WTC11 (cell line): ENCODE results near the gene CD68. TPM values are rescaled to one million over a fixed set of nuclear protein-coding genes. Genes with fewer than 3 reads are reported as not detected.

Experiments used
- FOXJ3 ChIP-seq: sonication (generic); formaldehyde crosslinking; IDR thresholded peaks from 2 replicates; pipeline ENCODE4 v1.9.0; 2021; ENCODE audit warnings: missing genetic modification reagents, mild to moderate bottlenecking, borderline replicate concordance
- FOXK1 ChIP-seq: sonication (generic); formaldehyde crosslinking; IDR thresholded peaks from 2 replicates; pipeline ENCODE4 v1.8.0; 2022; ENCODE audit warnings: mild to moderate bottlenecking, moderate library complexity, missing genetic modification reagents
- GABPB1 ChIP-seq: sonication (generic); formaldehyde crosslinking; IDR thresholded peaks from 2 replicates; pipeline ENCODE4 v1.8.1; 2023; ENCODE audit warnings: mild to moderate bottlenecking, missing genetic modification reagents
- GRHL2 ChIP-seq: fragments of 250-450 bp; sonication (Bioruptor Pico); IDR thresholded peaks from 2 replicates; pipeline ENCODE4 v1.8.0; 2022; ENCODE audit warnings: mild to moderate bottlenecking, moderate library complexity; ENCODE audit not compliant: insufficient replicate concordance, severe bottlenecking
- NFE2L1 ChIP-seq: sonication (generic); formaldehyde crosslinking; IDR thresholded peaks from 2 replicates; pipeline ENCODE4 v1.8.1; 2023; ENCODE audit warnings: missing genetic modification reagents
- NFYB ChIP-seq: sonication (generic); formaldehyde crosslinking; conservative IDR thresholded peaks from 2 replicates; pipeline ENCODE4 v1.8.0; 2022; ENCODE audit warnings: low read depth, missing genetic modification reagents
- NR3C1 ChIP-seq: sonication (generic); formaldehyde crosslinking; conservative IDR thresholded peaks from 2 replicates; pipeline ENCODE4 v1.8.1; 2023; ENCODE audit warnings: low read depth, mild to moderate bottlenecking, missing genetic modification reagents
- RELA ChIP-seq: sonication (generic); formaldehyde crosslinking; IDR thresholded peaks from 2 replicates; pipeline ENCODE4 v1.8.1; 2022; ENCODE audit warnings: missing genetic modification reagents, mild to moderate bottlenecking, borderline replicate concordance
- SP1 ChIP-seq: sonication (generic); formaldehyde crosslinking; conservative IDR thresholded peaks from 2 replicates; pipeline ENCODE4 v1.8.1; 2022; ENCODE audit warnings: missing genetic modification reagents
- TP53 ChIP-seq: sonication (generic); formaldehyde crosslinking; IDR thresholded peaks from 2 replicates; pipeline ENCODE4 v1.8.1; 2023; ENCODE audit warnings: mild to moderate bottlenecking, missing genetic modification reagents
- ZBTB21 ChIP-seq: sonication (generic); formaldehyde crosslinking; IDR thresholded peaks from 2 replicates; pipeline ENCODE4 v1.8.1; 2023; ENCODE audit warnings: mild to moderate bottlenecking, missing genetic modification reagents, borderline replicate concordance
- ZNF396 ChIP-seq: fragments of 250-450 bp; sonication (Bioruptor Pico); IDR thresholded peaks from 2 replicates; pipeline ENCODE4 v1.8.0; 2021; ENCODE audit warnings: mild to moderate bottlenecking, moderate library complexity, borderline replicate concordance
- total RNA-seq: library from RNA; stranded (reverse); gene quantifications from 3 replicates; pipeline ENCODE4 v1.2.3, GENCODE V29; 2021
- TF ChIP-seq, protein P1 (sequence below): fragments of 250-450 bp; sonication (Bioruptor Pico); IDR thresholded peaks from 2 replicates; pipeline ENCODE4 v1.9.0; 2021; ENCODE audit warnings: mild to moderate bottlenecking, borderline replicate concordance
- TF ChIP-seq, protein P2 (sequence below): sonication (generic); formaldehyde crosslinking; IDR thresholded peaks from 2 replicates; pipeline ENCODE4 v1.8.1; 2022; ENCODE audit warnings: missing genetic modification reagents, borderline replicate concordance
- TF ChIP-seq, protein P3 (sequence below): sonication (generic); formaldehyde crosslinking; IDR thresholded peaks from 2 replicates; pipeline ENCODE4 v1.8.0; 2022; ENCODE audit warnings: mild to moderate bottlenecking, missing genetic modification reagents
- TF ChIP-seq, protein P4 (sequence below): sonication (generic); formaldehyde crosslinking; IDR thresholded peaks from 2 replicates; pipeline ENCODE4 v1.8.1; 2023; ENCODE audit warnings: mild to moderate bottlenecking, missing genetic modification reagents, moderate library complexity
- TF ChIP-seq, protein P5 (sequence below): sonication (generic); formaldehyde crosslinking; IDR thresholded peaks from 2 replicates; pipeline ENCODE4 v1.8.1; 2023; ENCODE audit warnings: mild to moderate bottlenecking, missing genetic modification reagents, borderline replicate concordance
- TF ChIP-seq, protein P6 (sequence below): sonication (generic); formaldehyde crosslinking; conservative IDR thresholded peaks from 2 replicates; pipeline ENCODE4 v1.8.1; 2022; ENCODE audit warnings: mild to moderate bottlenecking, missing genetic modification reagents
- TF ChIP-seq, protein P7 (sequence below): sonication (generic); formaldehyde crosslinking; IDR thresholded peaks from 2 replicates; pipeline ENCODE4 v1.8.1; 2022; ENCODE audit warnings: mild to moderate bottlenecking, moderate library complexity, missing genetic modification reagents
- TF ChIP-seq, protein P8 (sequence below): sonication (generic); formaldehyde crosslinking; IDR thresholded peaks from 2 replicates; pipeline ENCODE4 v1.8.0; 2023; ENCODE audit warnings: missing genetic modification reagents, mild to moderate bottlenecking, borderline replicate concordance

CD68 gene
- total RNA-seq, 1 experiment from 2014 or later = 0.72 TPM

DNA sequence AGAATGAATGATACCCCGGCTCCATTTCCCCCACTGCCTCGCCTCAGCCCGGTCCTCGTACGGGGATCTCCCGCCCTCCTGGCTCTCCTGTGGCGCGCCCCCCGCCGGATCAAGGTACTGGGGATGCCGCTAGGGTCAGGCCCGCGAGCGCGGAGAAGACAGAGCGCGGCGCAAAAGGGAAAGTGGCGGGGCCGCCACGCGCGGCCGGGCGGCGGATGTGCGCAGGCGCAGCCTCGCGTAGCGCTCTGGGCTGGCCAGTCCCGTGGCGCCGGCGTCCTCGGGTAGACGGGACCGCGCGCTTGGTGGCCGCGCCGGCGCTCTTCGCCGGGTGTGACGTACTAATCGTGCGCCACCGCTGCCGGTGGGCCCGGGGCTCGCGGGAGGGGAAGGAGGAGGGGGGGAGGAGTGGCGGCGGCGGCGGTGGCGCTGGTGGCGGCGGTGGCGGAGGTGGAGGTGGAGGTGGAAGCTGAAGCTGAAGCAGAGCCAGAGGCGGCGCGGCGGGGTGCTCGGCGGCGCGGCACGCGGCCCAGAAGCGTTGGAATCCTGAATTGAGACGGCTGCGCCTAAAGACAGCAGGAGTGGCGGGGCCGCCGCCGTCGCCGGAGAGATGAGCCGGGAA lies 17.7 kb upstream of the CD68 start, which contains the start of gene SENP3 (continued):
- TF ChIP-seq, protein P1, sequence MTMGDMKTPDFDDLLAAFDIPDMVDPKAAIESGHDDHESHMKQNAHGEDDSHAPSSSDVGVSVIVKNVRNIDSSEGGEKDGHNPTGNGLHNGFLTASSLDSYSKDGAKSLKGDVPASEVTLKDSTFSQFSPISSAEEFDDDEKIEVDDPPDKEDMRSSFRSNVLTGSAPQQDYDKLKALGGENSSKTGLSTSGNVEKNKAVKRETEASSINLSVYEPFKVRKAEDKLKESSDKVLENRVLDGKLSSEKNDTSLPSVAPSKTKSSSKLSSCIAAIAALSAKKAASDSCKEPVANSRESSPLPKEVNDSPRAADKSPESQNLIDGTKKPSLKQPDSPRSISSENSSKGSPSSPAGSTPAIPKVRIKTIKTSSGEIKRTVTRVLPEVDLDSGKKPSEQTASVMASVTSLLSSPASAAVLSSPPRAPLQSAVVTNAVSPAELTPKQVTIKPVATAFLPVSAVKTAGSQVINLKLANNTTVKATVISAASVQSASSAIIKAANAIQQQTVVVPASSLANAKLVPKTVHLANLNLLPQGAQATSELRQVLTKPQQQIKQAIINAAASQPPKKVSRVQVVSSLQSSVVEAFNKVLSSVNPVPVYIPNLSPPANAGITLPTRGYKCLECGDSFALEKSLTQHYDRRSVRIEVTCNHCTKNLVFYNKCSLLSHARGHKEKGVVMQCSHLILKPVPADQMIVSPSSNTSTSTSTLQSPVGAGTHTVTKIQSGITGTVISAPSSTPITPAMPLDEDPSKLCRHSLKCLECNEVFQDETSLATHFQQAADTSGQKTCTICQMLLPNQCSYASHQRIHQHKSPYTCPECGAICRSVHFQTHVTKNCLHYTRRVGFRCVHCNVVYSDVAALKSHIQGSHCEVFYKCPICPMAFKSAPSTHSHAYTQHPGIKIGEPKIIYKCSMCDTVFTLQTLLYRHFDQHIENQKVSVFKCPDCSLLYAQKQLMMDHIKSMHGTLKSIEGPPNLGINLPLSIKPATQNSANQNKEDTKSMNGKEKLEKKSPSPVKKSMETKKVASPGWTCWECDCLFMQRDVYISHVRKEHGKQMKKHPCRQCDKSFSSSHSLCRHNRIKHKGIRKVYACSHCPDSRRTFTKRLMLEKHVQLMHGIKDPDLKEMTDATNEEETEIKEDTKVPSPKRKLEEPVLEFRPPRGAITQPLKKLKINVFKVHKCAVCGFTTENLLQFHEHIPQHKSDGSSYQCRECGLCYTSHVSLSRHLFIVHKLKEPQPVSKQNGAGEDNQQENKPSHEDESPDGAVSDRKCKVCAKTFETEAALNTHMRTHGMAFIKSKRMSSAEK (CRISPR knock-in tag) = no peak
- no peak; the same call in 1 of the 2 replicates for TF ChIP-seq SP1 (CRISPR knock-in tag)
- TF ChIP-seq TP53 = no peak
- TF ChIP-seq, protein P2, sequence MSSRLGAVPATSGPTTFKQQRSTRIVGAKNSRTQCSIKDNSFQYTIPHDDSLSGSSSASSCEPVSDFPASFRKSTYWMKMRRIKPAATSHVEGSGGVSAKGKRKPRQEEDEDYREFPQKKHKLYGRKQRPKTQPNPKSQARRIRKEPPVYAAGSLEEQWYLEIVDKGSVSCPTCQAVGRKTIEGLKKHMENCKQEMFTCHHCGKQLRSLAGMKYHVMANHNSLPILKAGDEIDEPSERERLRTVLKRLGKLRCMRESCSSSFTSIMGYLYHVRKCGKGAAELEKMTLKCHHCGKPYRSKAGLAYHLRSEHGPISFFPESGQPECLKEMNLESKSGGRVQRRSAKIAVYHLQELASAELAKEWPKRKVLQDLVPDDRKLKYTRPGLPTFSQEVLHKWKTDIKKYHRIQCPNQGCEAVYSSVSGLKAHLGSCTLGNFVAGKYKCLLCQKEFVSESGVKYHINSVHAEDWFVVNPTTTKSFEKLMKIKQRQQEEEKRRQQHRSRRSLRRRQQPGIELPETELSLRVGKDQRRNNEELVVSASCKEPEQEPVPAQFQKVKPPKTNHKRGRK = no peak
- no peak; the same call in 1 of the 2 replicates for TF ChIP-seq NFYB (CRISPR knock-in tag)
- TF ChIP-seq, protein P3, sequence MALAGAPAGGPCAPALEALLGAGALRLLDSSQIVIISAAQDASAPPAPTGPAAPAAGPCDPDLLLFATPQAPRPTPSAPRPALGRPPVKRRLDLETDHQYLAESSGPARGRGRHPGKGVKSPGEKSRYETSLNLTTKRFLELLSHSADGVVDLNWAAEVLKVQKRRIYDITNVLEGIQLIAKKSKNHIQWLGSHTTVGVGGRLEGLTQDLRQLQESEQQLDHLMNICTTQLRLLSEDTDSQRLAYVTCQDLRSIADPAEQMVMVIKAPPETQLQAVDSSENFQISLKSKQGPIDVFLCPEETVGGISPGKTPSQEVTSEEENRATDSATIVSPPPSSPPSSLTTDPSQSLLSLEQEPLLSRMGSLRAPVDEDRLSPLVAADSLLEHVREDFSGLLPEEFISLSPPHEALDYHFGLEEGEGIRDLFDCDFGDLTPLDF (CRISPR knock-in tag) = no peak
- TF ChIP-seq, protein P4, sequence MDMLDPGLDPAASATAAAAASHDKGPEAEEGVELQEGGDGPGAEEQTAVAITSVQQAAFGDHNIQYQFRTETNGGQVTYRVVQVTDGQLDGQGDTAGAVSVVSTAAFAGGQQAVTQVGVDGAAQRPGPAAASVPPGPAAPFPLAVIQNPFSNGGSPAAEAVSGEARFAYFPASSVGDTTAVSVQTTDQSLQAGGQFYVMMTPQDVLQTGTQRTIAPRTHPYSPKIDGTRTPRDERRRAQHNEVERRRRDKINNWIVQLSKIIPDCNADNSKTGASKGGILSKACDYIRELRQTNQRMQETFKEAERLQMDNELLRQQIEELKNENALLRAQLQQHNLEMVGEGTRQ (CRISPR knock-in tag) = peak; percentile 49
- peak; percentile 48; the same call in 1 of the 2 replicates for TF ChIP-seq FOXK1 (CRISPR knock-in tag)
- TF ChIP-seq, protein P5, sequence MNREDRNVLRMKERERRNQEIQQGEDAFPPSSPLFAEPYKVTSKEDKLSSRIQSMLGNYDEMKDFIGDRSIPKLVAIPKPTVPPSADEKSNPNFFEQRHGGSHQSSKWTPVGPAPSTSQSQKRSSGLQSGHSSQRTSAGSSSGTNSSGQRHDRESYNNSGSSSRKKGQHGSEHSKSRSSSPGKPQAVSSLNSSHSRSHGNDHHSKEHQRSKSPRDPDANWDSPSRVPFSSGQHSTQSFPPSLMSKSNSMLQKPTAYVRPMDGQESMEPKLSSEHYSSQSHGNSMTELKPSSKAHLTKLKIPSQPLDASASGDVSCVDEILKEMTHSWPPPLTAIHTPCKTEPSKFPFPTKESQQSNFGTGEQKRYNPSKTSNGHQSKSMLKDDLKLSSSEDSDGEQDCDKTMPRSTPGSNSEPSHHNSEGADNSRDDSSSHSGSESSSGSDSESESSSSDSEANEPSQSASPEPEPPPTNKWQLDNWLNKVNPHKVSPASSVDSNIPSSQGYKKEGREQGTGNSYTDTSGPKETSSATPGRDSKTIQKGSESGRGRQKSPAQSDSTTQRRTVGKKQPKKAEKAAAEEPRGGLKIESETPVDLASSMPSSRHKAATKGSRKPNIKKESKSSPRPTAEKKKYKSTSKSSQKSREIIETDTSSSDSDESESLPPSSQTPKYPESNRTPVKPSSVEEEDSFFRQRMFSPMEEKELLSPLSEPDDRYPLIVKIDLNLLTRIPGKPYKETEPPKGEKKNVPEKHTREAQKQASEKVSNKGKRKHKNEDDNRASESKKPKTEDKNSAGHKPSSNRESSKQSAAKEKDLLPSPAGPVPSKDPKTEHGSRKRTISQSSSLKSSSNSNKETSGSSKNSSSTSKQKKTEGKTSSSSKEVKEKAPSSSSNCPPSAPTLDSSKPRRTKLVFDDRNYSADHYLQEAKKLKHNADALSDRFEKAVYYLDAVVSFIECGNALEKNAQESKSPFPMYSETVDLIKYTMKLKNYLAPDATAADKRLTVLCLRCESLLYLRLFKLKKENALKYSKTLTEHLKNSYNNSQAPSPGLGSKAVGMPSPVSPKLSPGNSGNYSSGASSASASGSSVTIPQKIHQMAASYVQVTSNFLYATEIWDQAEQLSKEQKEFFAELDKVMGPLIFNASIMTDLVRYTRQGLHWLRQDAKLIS (CRISPR knock-in tag) = no peak
- no peak for TF ChIP-seq ZNF396 (CRISPR knock-in tag)
- TF ChIP-seq ZBTB21 (CRISPR knock-in tag) = peak; percentile 25; the same call in 1 of the 2 replicates
- TF ChIP-seq GABPB1 (CRISPR knock-in tag) = no peak; the same call in 1 of the 2 replicates
- TF ChIP-seq NFE2L1 (CRISPR knock-in tag) = no peak
- no peak for TF ChIP-seq NR3C1 (CRISPR knock-in tag)
- no peak for TF ChIP-seq FOXJ3 (CRISPR knock-in tag)
- TF ChIP-seq, protein P6, sequence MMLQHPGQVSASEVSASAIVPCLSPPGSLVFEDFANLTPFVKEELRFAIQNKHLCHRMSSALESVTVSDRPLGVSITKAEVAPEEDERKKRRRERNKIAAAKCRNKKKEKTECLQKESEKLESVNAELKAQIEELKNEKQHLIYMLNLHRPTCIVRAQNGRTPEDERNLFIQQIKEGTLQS = no peak
- TF ChIP-seq GRHL2 (CRISPR knock-in tag) = no peak
- TF ChIP-seq, protein P7, sequence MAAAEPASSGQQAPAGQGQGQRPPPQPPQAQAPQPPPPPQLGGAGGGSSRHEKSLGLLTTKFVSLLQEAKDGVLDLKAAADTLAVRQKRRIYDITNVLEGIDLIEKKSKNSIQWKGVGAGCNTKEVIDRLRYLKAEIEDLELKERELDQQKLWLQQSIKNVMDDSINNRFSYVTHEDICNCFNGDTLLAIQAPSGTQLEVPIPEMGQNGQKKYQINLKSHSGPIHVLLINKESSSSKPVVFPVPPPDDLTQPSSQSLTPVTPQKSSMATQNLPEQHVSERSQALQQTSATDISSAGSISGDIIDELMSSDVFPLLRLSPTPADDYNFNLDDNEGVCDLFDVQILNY (CRISPR knock-in tag) = peak; percentile 88
- no peak for TF ChIP-seq RELA (CRISPR knock-in tag)
- TF ChIP-seq, protein P8, sequence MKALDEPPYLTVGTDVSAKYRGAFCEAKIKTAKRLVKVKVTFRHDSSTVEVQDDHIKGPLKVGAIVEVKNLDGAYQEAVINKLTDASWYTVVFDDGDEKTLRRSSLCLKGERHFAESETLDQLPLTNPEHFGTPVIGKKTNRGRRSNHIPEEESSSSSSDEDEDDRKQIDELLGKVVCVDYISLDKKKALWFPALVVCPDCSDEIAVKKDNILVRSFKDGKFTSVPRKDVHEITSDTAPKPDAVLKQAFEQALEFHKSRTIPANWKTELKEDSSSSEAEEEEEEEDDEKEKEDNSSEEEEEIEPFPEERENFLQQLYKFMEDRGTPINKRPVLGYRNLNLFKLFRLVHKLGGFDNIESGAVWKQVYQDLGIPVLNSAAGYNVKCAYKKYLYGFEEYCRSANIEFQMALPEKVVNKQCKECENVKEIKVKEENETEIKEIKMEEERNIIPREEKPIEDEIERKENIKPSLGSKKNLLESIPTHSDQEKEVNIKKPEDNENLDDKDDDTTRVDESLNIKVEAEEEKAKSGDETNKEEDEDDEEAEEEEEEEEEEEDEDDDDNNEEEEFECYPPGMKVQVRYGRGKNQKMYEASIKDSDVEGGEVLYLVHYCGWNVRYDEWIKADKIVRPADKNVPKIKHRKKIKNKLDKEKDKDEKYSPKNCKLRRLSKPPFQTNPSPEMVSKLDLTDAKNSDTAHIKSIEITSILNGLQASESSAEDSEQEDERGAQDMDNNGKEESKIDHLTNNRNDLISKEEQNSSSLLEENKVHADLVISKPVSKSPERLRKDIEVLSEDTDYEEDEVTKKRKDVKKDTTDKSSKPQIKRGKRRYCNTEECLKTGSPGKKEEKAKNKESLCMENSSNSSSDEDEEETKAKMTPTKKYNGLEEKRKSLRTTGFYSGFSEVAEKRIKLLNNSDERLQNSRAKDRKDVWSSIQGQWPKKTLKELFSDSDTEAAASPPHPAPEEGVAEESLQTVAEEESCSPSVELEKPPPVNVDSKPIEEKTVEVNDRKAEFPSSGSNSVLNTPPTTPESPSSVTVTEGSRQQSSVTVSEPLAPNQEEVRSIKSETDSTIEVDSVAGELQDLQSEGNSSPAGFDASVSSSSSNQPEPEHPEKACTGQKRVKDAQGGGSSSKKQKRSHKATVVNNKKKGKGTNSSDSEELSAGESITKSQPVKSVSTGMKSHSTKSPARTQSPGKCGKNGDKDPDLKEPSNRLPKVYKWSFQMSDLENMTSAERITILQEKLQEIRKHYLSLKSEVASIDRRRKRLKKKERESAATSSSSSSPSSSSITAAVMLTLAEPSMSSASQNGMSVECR = no peak; the same call in 1 of the 2 replicates
